ENCODE results near the gene EIF2B5. TPM values are rescaled to one million over a fixed set of nuclear protein-coding genes. Genes with fewer than 3 reads are reported as not detected.

Gene EIF2B5
- total RNA-seq, 2 experiments from 2014 or later: 52.2 to 61.6 TPM

- no peak for ATAC-seq
- Mint-ChIP-seq H3K4me1 (peaks cover 7% of the 10 kb centered on the region), H3K4me3 (no peak overlapping the region), H3K36me3 (peaks cover 6% of the 10 kb centered on the region), H3K27ac (no peak overlapping the region), H3K9me3 (ENCODE audit: low read depth) (no peaks in the 10 kb centered on the region), H3K27me3 (no peaks in the 10 kb centered on the region)
- CTCF ChIA-PET: interaction anchor here (1.0 kb wide), 1 partner anchor 21 kb away, joined by 3 read pairs; no protein-coding TSS in a partner anchor
- no peak for DNase-seq
Measured at GRCh38 chr3:184169896-184170875, 35.0 kb downstream of the EIF2B5 start.

- CTCF ChIA-PET: no interaction called here
- no peak for ATAC-seq
- peaks cover 20% of the 10 kb centered on the region for H3K4me1 Mint-ChIP-seq
Measured at GRCh38 chr3:184171562-184171961, 36.4 kb downstream of the EIF2B5 start.

GRCh38 chr3:184172681-184173373 is 37.7 kb downstream of the EIF2B5 start:
- Mint-ChIP-seq H3K4me3 (no peak overlapping the region), H3K9me3 (ENCODE audit: low read depth) (no peaks in the 10 kb centered on the region), H3K27me3 (no peaks in the 10 kb centered on the region), H3K27ac (no peak overlapping the region), H3K4me1 (peaks cover 23% of the 10 kb centered on the region), H3K36me3 (peaks cover 1% of the 10 kb centered on the region)
- DNase-seq: no peak
- ATAC-seq: no peak
- CTCF ChIA-PET: interaction anchor here (2.0 to 2.4 kb wide), 2 partner anchors 17 to 55 kb away, joined by 7 read pairs; no protein-coding TSS in a partner anchor

More at GRCh38 chr3:184171562-184171961, 36.4 kb downstream of the EIF2B5 start:
- Mint-ChIP-seq H3K36me3 (peaks cover 2% of the 10 kb centered on the region), H3K27ac (no peak overlapping the region), H3K27me3 (no peaks in the 10 kb centered on the region), H3K4me3 (no peak overlapping the region), H3K9me3 (ENCODE audit: low read depth) (no peaks in the 10 kb centered on the region)
- no peak for DNase-seq

- CTCF ChIA-PET: interaction anchor here (1.2 to 2.4 kb wide), 3 partner anchors 17 to 54 kb away, joined by 3 to 7 read pairs (median 7); partner anchors contain the start of gene EIF2B5
- Mint-ChIP-seq H3K4me3 (no peak overlapping the region), H3K27ac (no peak overlapping the region), H3K9me3 (ENCODE audit: low read depth) (no peaks in the 10 kb centered on the region), H3K36me3 (peaks cover 6% of the 10 kb centered on the region), H3K27me3 (no peaks in the 10 kb centered on the region), H3K4me1 (peaks cover 27% of the 10 kb centered on the region)
- no peak for DNase-seq
- no peak for ATAC-seq
Measured at GRCh38 chr3:184173374-184173722, 38.2 kb downstream of the EIF2B5 start.

GRCh38 chr3:184174284-184174645 is 39.1 kb downstream of the EIF2B5 start:
- peak overlapping the region; percentile 95 for H3K4me3 Mint-ChIP-seq
- ATAC-seq (peak; percentile 12), DNase-seq (no peak)
- H3K27me3 Mint-ChIP-seq: no peaks in the 10 kb centered on the region
- H3K36me3 Mint-ChIP-seq: peaks cover 12% of the 10 kb centered on the region
- no peaks in the 10 kb centered on the region for H3K9me3 Mint-ChIP-seq (ENCODE audit: low read depth)
- H3K27ac Mint-ChIP-seq: peak overlapping the region; percentile 73
- H3K4me1 Mint-ChIP-seq: peaks cover 27% of the 10 kb centered on the region
- CTCF ChIA-PET: interaction anchor here (0.5 to 2.4 kb wide), 8 partner anchors 9 to 112 kb away, joined by 3 to 7 read pairs (median 4); partner anchors contain the start of genes ABCF3 and EIF2B5

- Mint-ChIP-seq H3K9me3 (ENCODE audit: low read depth) (no peaks in the 10 kb centered on the region), H3K27ac (peak within 1 kb of the TSS; percentile 90), H3K27me3 (no peaks in the 10 kb centered on the region), H3K4me3 (peak within 1 kb of the TSS; percentile 95), H3K4me1 (peaks cover 27% of the 10 kb centered on the region), H3K36me3 (peaks cover 13% of the 10 kb centered on the region)
- CTCF ChIA-PET: interaction anchor here (0.5 to 2.4 kb wide), 8 partner anchors 9 to 112 kb away, joined by 3 to 7 read pairs (median 4); partner anchors contain the start of genes ABCF3 and EIF2B5
- ATAC-seq (peak; percentile 96), DNase-seq (peak; percentile 99)
Measured at GRCh38 chr3:184174646-184175492, 39.7 kb downstream of the EIF2B5 start, which contains the start of gene AP2M1. TSS of gene AP2M1 (plus strand) at chr3:184174855. CDS start at chr3:184176994, 2,139 bp downstream.

GRCh38 chr3:184175506-184175905 is 40.3 kb downstream of the EIF2B5 start:
- H3K27me3 Mint-ChIP-seq: no peaks in the 10 kb centered on the region
- H3K36me3 Mint-ChIP-seq: peaks cover 15% of the 10 kb centered on the region
- DNase-seq: no peak
- H3K4me3 Mint-ChIP-seq: peak overlapping the region; percentile 95
- no peak for ATAC-seq
- CTCF ChIA-PET: interaction anchor here (0.7 to 2.4 kb wide), 3 partner anchors 8 to 47 kb away, joined by 3 to 7 read pairs (median 6); no protein-coding TSS in a partner anchor
- no peaks in the 10 kb centered on the region for H3K9me3 Mint-ChIP-seq (ENCODE audit: low read depth)
- H3K27ac Mint-ChIP-seq: peak overlapping the region; percentile 90
- H3K4me1 Mint-ChIP-seq: peaks cover 27% of the 10 kb centered on the region

GRCh38 chr3:184175981-184176376 is 40.8 kb downstream of the EIF2B5 start:
- peak overlapping the region; percentile 90 for H3K27ac Mint-ChIP-seq
- H3K4me3 Mint-ChIP-seq: peak overlapping the region; percentile 95
- CTCF ChIA-PET: interaction anchor here (0.7 to 1.7 kb wide), 2 partner anchors 8 to 47 kb away, joined by 3 to 6 read pairs; no protein-coding TSS in a partner anchor
- H3K27me3 Mint-ChIP-seq: no peaks in the 10 kb centered on the region
- H3K36me3 Mint-ChIP-seq: peaks cover 19% of the 10 kb centered on the region
- peaks cover 27% of the 10 kb centered on the region for H3K4me1 Mint-ChIP-seq
- H3K9me3 Mint-ChIP-seq (ENCODE audit: low read depth): no peaks in the 10 kb centered on the region
- DNase-seq: no peak
- ATAC-seq: no peak

GRCh38 chr3:184176377-184177330 is 41.5 kb downstream of the EIF2B5 start:
- DNase-seq (no peak), ATAC-seq (no peak)
- Mint-ChIP-seq H3K27me3 (no peaks in the 10 kb centered on the region), H3K4me3 (peak overlapping the region; percentile 95), H3K4me1 (peaks cover 27% of the 10 kb centered on the region), H3K36me3 (peaks cover 23% of the 10 kb centered on the region), H3K27ac (no peak overlapping the region), H3K9me3 (ENCODE audit: low read depth) (no peaks in the 10 kb centered on the region)
- CTCF ChIA-PET: no interaction called here

- no peaks in the 10 kb centered on the region for H3K9me3 Mint-ChIP-seq (ENCODE audit: low read depth)
- peaks cover 24% of the 10 kb centered on the region for H3K36me3 Mint-ChIP-seq
- CTCF ChIA-PET: no interaction called here
- peaks cover 27% of the 10 kb centered on the region for H3K4me1 Mint-ChIP-seq
- ATAC-seq (no peak), DNase-seq (no peak)
- no peak overlapping the region for H3K4me3 Mint-ChIP-seq
- H3K27me3 Mint-ChIP-seq: no peaks in the 10 kb centered on the region
- H3K27ac Mint-ChIP-seq: no peak overlapping the region
Measured at GRCh38 chr3:184177331-184177731, 42.2 kb downstream of the EIF2B5 start.

- H3K36me3 Mint-ChIP-seq: peaks cover 28% of the 10 kb centered on the region
- H3K27ac Mint-ChIP-seq: no peak overlapping the region
- DNase-seq: no peak
- H3K4me3 Mint-ChIP-seq: no peak overlapping the region
- CTCF ChIA-PET: no interaction called here
- peaks cover 27% of the 10 kb centered on the region for H3K4me1 Mint-ChIP-seq
- no peak for ATAC-seq
- no peaks in the 10 kb centered on the region for H3K9me3 Mint-ChIP-seq (ENCODE audit: low read depth)
- no peaks in the 10 kb centered on the region for H3K27me3 Mint-ChIP-seq
Measured at GRCh38 chr3:184177767-184178306, 42.7 kb downstream of the EIF2B5 start.
